AG04450 (cell line): ENCODE data around the gene CCDC124. TPM values are rescaled to one million over a fixed set of nuclear protein-coding genes. Genes with fewer than 3 reads are reported as not detected.
"Not testable (repeated sequence)": the region's sequence is repeated elsewhere in the genome, so short reads cannot be mapped to it uniquely, and the experiment has no call there.

ENCODE experiments used
- CTCF ChIA-PET: fragments of 300-600, 350-600 bp; formaldehyde crosslinking; extraction: SDS; loops from one replicate; lab custom pipeline; 2022; ENCODE audit warnings: antibody characterized with exemption, inconsistent platforms; lab: Charles Lee
- POLR2A ChIA-PET: fragments of 350-600 bp; formaldehyde crosslinking; extraction: SDS; loops from one replicate; lab custom pipeline; 2021; ENCODE audit warnings: antibody characterized with exemption, inconsistent platforms; lab: Yijun Ruan, JAX
- DNase-seq: peaks from one replicate; pipeline ENCODE4 v3.0.0-alpha.2; 2011; ENCODE audit warnings: low read depth, low spot score
- H3K27ac ChIP-seq: one replicate; pipeline ENCODE4 v1.5.1; 2012; ENCODE audit warnings: low read depth, low read length, control low read depth
- H3K27me3 ChIP-seq: one replicate; pipeline ENCODE4 v1.6.0; 2012; ENCODE audit warnings: low read length; ENCODE audit not compliant: control insufficient read depth, insufficient read depth
- H3K4me3 ChIP-seq: 2 replicates; pipeline ENCODE4 v1.5.1; 2011; ENCODE audit warnings: mild to moderate bottlenecking, low read depth, low read length, control low read depth
- H3K9me3 ChIP-seq: 2 replicates; pipeline ENCODE4 v1.5.1; 2012; ENCODE audit warnings: low read length; ENCODE audit not compliant: control insufficient read depth, insufficient read depth
- CTCF ChIP-seq: IDR thresholded peaks from 2 replicates; pipeline ENCODE4 v1.5.1; 2011; ENCODE audit warnings: low read depth, low read length, control low read depth, inconsistent platforms
- polyA plus RNA-seq: library from polyadenylated mRNA; depleted of rRNA; stranded (reverse); fragments of >200 nt; gene quantifications from 2 replicates; pipeline ENCODE4 v1.2.3, GENCODE V29; 2011

CCDC124 gene
- polyA plus RNA-seq, 1 experiment, result 36.0 TPM

- DNase-seq, result no peak
- ChIA-PET POLR2A (no interaction called here), CTCF (interaction anchor here (0.7 to 1.1 kb wide), 3 partner anchors 12 to 36 kb away, joined by 3 to 6 read pairs (median 3); no protein-coding TSS in a partner anchor)
- no peak for TF ChIP-seq CTCF
- no peaks in the 10 kb centered on the region; the same call in 1 of the 2 replicates for H3K9me3 ChIP-seq
- no peak overlapping the region for H3K4me3 ChIP-seq
- H3K27me3 ChIP-seq, result peaks cover 8% of the 10 kb centered on the region
- H3K27ac ChIP-seq, result no peak overlapping the region
These were observed 49.6 kb downstream of the CCDC124 start for GRCh38 chr19:17982430-17982829.

- Histone ChIP-seq H3K27me3 (peaks cover 10% of the 10 kb centered on the region), H3K9me3 (no peaks in the 10 kb centered on the region; the same call in 1 of the 2 replicates), H3K4me3 (no peak overlapping the region), H3K27ac (no peak overlapping the region)
- TF ChIP-seq CTCF, result no peak
- ChIA-PET CTCF (no interaction called here), POLR2A (no interaction called here)
- DNase-seq, result no peak
These were observed 52.4 kb downstream of the CCDC124 start for GRCh38 chr19:17985037-17985818.

- H3K27ac ChIP-seq, H3K9me3 ChIP-seq, POLR2A ChIA-PET, DNase-seq, H3K27me3 ChIP-seq, CTCF ChIA-PET, H3K4me3 ChIP-seq: not testable (repeated sequence)
These were observed 53.8 kb downstream of the CCDC124 start for GRCh38 chr19:17986569-17986968.

- POLR2A ChIA-PET, result no interaction called here
- CTCF ChIA-PET, result interaction anchor here (0.5 to 0.8 kb wide), 3 partner anchors 9 to 129 kb away, joined by 3 read pairs; partner anchors contain the start of gene RPL18A
- TF ChIP-seq CTCF, result no peak
These were observed 55.3 kb downstream of the CCDC124 start for GRCh38 chr19:17988161-17988560.

GRCh38 chr19:17989425-17990094, 56.7 kb downstream of the CCDC124 start:
- Histone ChIP-seq H3K4me3 (no peak overlapping the region), H3K27me3 (peaks cover 2% of the 10 kb centered on the region), H3K27ac (no peak overlapping the region), H3K9me3 (no peaks in the 10 kb centered on the region; the same call in 1 of the 2 replicates)
- no peak for DNase-seq
- TF ChIP-seq CTCF, result no peak
- ChIA-PET CTCF (no interaction called here), POLR2A (no interaction called here)

More at GRCh38 chr19:17988161-17988560, 55.3 kb downstream of the CCDC124 start:
- no peak for DNase-seq
- no peak overlapping the region for H3K4me3 ChIP-seq
- H3K27ac ChIP-seq, result no peak overlapping the region
- peaks cover 2% of the 10 kb centered on the region for H3K27me3 ChIP-seq
- H3K9me3 ChIP-seq, result no peaks in the 10 kb centered on the region; the same call in 1 of the 2 replicates
